Fibroblast of pulmonary artery (primary cell): ENCODE data around the gene ODAPH.
"Not testable (repeated sequence)": the region's sequence is repeated elsewhere in the genome, so short reads cannot be mapped to it uniquely, and the experiment has no call there.

Experiments
- DNase-seq: peaks from one replicate; pipeline ENCODE4 v3.0.0-alpha.2; 2010; ENCODE audit warnings: low read depth
- H3K4me3 ChIP-seq: replicated peaks from 2 replicates; pipeline ENCODE4 v1.5.1; 2011; ENCODE audit warnings: low read depth, mild to moderate bottlenecking, control low read depth, low read length, moderate library complexity
- TF ChIP-seq, protein P1 (sequence below): IDR thresholded peaks from 2 replicates; pipeline ENCODE4 v1.5.1; 2011; ENCODE audit warnings: mild to moderate bottlenecking, control low read depth, low read length, inconsistent platforms; ENCODE audit errors: missing control alignments

The ODAPH gene

DNA sequence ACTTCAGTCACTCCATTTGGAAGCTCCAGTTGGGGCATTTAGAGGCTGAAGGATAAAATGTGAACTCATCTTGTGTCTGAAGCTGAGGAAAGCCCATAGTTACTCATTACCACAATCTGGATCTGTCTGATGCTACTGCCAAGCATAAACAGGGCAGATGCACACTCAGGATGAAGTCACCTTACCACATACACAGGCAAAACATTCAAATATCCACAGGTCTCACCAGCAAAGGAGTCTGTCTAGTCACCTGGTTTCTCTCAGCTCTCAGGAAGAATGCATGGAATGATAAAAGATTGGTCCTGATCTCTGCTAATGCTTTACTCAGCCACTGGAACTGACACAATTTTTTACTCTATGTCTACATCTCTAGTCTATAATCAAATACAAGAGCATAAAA, 13.0 kb upstream of the ODAPH start:
- peak; percentile 27 for DNase-seq
- TF ChIP-seq, protein P1, sequence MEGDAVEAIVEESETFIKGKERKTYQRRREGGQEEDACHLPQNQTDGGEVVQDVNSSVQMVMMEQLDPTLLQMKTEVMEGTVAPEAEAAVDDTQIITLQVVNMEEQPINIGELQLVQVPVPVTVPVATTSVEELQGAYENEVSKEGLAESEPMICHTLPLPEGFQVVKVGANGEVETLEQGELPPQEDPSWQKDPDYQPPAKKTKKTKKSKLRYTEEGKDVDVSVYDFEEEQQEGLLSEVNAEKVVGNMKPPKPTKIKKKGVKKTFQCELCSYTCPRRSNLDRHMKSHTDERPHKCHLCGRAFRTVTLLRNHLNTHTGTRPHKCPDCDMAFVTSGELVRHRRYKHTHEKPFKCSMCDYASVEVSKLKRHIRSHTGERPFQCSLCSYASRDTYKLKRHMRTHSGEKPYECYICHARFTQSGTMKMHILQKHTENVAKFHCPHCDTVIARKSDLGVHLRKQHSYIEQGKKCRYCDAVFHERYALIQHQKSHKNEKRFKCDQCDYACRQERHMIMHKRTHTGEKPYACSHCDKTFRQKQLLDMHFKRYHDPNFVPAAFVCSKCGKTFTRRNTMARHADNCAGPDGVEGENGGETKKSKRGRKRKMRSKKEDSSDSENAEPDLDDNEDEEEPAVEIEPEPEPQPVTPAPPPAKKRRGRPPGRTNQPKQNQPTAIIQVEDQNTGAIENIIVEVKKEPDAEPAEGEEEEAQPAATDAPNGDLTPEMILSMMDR, result no peak
- H3K4me3 ChIP-seq, result no peak overlapping the region

- peak; percentile 11 for DNase-seq
- H3K4me3 ChIP-seq, result not testable (repeated sequence)
Observed at GRCh38 chr4:75544220-75544619, 11.6 kb upstream of the ODAPH start.

DNA sequence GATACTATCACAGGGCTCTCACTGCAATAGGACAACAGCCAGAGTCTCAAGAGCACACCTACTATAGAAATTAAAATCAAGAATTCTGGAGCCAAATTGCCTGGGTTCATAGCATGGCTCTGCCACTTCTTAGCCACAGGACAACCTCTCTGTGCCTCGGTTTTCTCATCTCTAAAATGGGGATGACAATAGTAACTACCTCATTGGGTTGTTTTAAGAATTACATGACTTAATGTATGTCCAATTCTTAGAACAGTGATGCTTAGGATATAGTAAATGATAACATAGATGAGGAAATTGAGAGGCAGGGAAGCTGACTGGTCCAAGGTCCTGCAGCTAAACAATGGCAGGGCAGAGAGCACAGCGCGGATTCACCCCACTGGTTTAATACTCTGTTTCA, 11.0 kb upstream of the ODAPH start:
- DNase-seq, result no peak
- H3K4me3 ChIP-seq, result no peak overlapping the region
- TF ChIP-seq, protein P1, result no peak

- DNase-seq, result no peak
- TF ChIP-seq, protein P1, result no peak
- H3K4me3 ChIP-seq, result no peak overlapping the region
Observed at GRCh38 chr4:75545526-75545925, 10.3 kb upstream of the ODAPH start.

DNA sequence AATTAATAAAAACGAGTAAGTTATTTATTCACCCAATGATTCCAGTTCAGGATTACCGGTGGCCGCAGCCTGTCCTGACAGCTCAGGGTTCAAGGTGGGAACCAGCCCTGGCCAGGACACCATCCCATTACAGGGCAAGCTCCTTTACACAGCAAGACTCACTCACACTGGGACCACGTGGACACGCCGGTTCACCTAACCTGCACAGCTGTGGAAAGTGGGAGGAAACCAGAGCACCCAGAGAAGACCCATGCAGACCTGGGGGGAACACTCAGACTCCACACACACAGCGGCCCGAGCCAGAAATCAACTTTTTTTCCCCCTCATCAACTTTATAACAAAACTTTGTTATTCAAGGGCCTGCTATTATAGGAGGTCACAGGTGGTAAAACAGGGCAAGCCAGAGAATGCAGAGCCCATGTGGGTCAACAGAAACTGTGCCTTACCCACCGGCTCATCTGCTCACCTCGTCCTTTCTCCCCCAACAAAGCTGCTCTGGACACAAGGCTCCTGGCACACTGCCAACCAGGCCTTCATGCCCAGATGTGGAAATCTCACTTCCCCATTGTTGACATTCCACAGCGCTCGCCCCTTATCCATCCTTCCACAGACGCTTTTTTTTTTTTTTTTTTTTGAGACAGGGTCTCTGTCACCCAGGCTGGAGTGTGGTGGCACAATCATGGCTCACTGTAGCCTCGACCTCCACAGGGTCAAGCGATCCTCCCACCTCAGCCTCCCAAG, 8.0 kb upstream of the ODAPH start:
- H3K4me3 ChIP-seq, result no peak overlapping the region
- DNase-seq, result peak; percentile 71
- TF ChIP-seq, protein P1, result no peak

DNA sequence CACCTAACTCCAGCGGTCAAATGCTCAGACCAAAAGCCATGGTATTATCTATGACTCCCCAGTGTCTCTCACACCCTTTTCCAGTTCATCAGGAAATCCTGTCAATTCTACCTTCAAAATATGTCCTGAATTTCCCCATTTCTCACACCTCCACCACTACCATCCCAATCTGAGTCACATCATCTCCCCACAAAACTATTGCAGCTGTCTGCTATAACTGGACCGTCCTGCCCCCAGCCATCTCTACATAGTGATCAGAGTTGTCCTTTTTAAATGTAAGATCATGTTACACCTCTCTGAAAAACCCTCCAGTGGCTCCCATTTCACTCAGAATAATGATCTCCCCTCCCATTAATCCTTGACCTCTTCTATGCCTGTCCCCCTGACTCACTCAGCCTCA, 6.8 kb upstream of the ODAPH start:
- TF ChIP-seq, protein P1, result no peak
- no peak for DNase-seq
- no peak overlapping the region for H3K4me3 ChIP-seq

DNA sequence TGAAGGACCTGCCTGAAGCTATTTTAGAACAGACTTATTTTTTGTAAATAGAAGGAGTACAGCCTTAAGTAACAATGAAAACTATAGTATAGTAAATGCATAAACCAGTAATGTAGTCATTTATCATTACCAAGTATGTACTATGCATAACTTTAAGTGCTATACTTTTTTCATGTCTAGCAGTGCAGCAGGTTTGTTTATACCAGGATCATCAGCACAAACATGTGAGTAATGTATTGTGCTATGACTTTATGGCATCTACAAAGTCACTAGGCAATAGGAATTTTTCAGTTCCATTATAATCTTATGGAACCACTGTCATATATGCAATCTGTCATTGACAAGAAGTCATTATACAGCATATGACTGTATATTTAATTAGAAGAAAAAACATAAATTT, 3.4 kb upstream of the ODAPH start:
- DNase-seq, result no peak
- H3K4me3 ChIP-seq, result no peak overlapping the region
- TF ChIP-seq, protein P1, result no peak
